Breast epithelium (tissue), 3 donors: Measurements from ENCODE around the gene RNF166.

ENCODE experiments used
- POLR2A ChIP-seq: fragments of 450-650 bp; IDR thresholded peaks from one replicate; pipeline ENCODE4 v1.6.1; 2016; ENCODE audit warnings: antibody characterized with exemption, mild to moderate bottlenecking, moderate library complexity
- TF ChIP-seq, protein P1 (sequence below), 3 donors: fragments of 450-650 bp; IDR thresholded peaks; one replicate each; pipeline ENCODE4 v1.5.1; 2016 to 2017; ENCODE audit warnings: antibody characterized with exemption in 3 of 3, mild to moderate bottlenecking in 3 of 3, moderate library complexity in 3 of 3

- TF ChIP-seq, protein P1, sequence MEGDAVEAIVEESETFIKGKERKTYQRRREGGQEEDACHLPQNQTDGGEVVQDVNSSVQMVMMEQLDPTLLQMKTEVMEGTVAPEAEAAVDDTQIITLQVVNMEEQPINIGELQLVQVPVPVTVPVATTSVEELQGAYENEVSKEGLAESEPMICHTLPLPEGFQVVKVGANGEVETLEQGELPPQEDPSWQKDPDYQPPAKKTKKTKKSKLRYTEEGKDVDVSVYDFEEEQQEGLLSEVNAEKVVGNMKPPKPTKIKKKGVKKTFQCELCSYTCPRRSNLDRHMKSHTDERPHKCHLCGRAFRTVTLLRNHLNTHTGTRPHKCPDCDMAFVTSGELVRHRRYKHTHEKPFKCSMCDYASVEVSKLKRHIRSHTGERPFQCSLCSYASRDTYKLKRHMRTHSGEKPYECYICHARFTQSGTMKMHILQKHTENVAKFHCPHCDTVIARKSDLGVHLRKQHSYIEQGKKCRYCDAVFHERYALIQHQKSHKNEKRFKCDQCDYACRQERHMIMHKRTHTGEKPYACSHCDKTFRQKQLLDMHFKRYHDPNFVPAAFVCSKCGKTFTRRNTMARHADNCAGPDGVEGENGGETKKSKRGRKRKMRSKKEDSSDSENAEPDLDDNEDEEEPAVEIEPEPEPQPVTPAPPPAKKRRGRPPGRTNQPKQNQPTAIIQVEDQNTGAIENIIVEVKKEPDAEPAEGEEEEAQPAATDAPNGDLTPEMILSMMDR (IDR thresholded peaks at IDR 0.05): no peak
- TF ChIP-seq POLR2A: no peak
Observed at GRCh38 chr16:88720396-88720970, 14.3 kb upstream of the RNF166 start.
